Measurements from ENCODE around the gene WARS2. TPM values are rescaled to one million over a fixed set of nuclear protein-coding genes. Genes with fewer than 3 reads are reported as not detected.

WARS2 gene
- total and polyA plus RNA-seq, 2 of the 8 experiments (the other 6 are each of a cell fraction or from before 2014, with no cell fraction given), result 4.3 to 12.9 TPM

GRCh38 chr1:119163396-119163795, 22.9 kb upstream of the WARS2 start:
- Histone ChIP-seq H3K18ac (ENCODE audit: extremely low read depth, low read length) (no peak overlapping the region), H4K20me1 (replicated peaks in 1 of 2; ENCODE audit: control insufficient read depth in 1 of 2, insufficient read depth in 2 of 2, low read length in 2 of 2) (no peaks in the 10 kb centered on the region), H3K79me1 (ENCODE audit: low read depth, low read length) (no peaks in the 10 kb centered on the region), H3K4me1 (replicated peaks in 1 of 4; ENCODE audit: control insufficient read depth in 3 of 4, insufficient read depth in 4 of 4, low read length in 3 of 4) (no peaks in the 10 kb centered on the region), H4K5ac (ENCODE audit: insufficient read length, low read depth, low read length) (no peak overlapping the region), H3K27ac (ENCODE audit: low read depth, low read length) (no peak overlapping the region), H4K91ac (replicated peaks; ENCODE audit: insufficient read length, low read length) (no peak overlapping the region), H3K14ac (ENCODE audit: insufficient read length) (no peak overlapping the region), H2AK5ac (ENCODE audit: low read depth, low read length) (no peak overlapping the region), H3K4me2 (ENCODE audit: insufficient read depth in 1 of 2, low read depth in 2 of 2, low read length in 2 of 2) (no peak overlapping the region), H3K4ac (replicated peaks; ENCODE audit: insufficient read length, low read depth, low read length) (no peak overlapping the region), H2BK12ac (ENCODE audit: low read depth, low read length) (no peak overlapping the region), H3K9ac (replicated peaks in 1 of 4; ENCODE audit: extremely low read depth in 1 of 4, low read depth in 3 of 4, low read length in 3 of 4) (no peak overlapping the region), H3K79me2 (ENCODE audit: control insufficient read depth in 1 of 2, insufficient read depth in 2 of 2, low read length in 2 of 2) (no peaks in the 10 kb centered on the region), H3K4me3 (ENCODE audit: extremely low read depth in 1 of 4, insufficient read depth in 2 of 4, low read depth in 3 of 4, low read length in 4 of 4) (no peak overlapping the region), H2BK5ac (ENCODE audit: low read depth, low read length) (no peak overlapping the region), H3K9me3 (ENCODE audit: insufficient read depth in 2 of 2, low read depth in 1 of 2, low read length in 1 of 2) (no peaks in the 10 kb centered on the region), H3K27me3 (replicated peaks in 1 of 4; ENCODE audit: control insufficient read depth in 3 of 4, extremely low read depth in 1 of 4, insufficient read depth in 3 of 4, low read length in 3 of 4) (no peaks in the 10 kb centered on the region), H2BK20ac (ENCODE audit: low read length) (no peak overlapping the region), H3K36me3 (ENCODE audit: control insufficient read depth in 2 of 4, insufficient read depth in 4 of 4, low read length in 3 of 4) (peaks cover 0 to 4% (median 1%) of the 10 kb centered on the region in 4 experiments; a peak in 3 of 8 replicates), H3K56ac (replicated peaks; ENCODE audit: insufficient read length, low read depth, low read length) (no peak overlapping the region), H2BK15ac (ENCODE audit: low read length) (no peak overlapping the region), H3K23ac (ENCODE audit: insufficient read length) (no peak overlapping the region), H4K8ac (ENCODE audit: extremely low read depth, insufficient read depth, low read length) (no peak overlapping the region), H2BK120ac (replicated peaks; ENCODE audit: low read depth, low read length) (no peak overlapping the region), H2AFZ (ENCODE audit: low read length) (no peak overlapping the region), H3K23me2 (ENCODE audit: low read depth, low read length) (no peaks in the 10 kb centered on the region)
- 77% methylated on average over 2 of the region's 2 CpGs; no CpG with 5 or more reads in 1 of the 2 experiments for WGBS, 2 experiments (ENCODE audit: extremely low coverage in 1 of 2, insufficient coverage in 1 of 2, insufficient read length in 1 of 2, insufficient replicate concordance in 2 of 2, low coverage in 1 of 2, low lambda C conversion rate in 2 of 2, missing lambda C conversion rate in 1 of 2)
- FAIRE-seq (no peak), DNase-seq (ENCODE audit: low read depth in 1 of 2, low spot score in 2 of 2) (no peak)
- CTCF ChIA-PET (ENCODE audit: partially characterized antibody), result interaction anchor here (1.2 kb wide), 1 partner anchor 14 kb away, joined by 3 read pairs; no protein-coding TSS in a partner anchor
- POLR2A ChIA-PET (ENCODE audit: partially characterized antibody), result no interaction called here
- TF ChIP-seq KDM4A (IDR thresholded peaks at IDR 0.05; ENCODE audit: low read depth, low read length, severe bottlenecking) (no peak), SRF (IDR thresholded peaks at IDR 0.05; ENCODE audit: low read depth, low read length) (no peak), GABPA (IDR thresholded peaks at IDR 0.05; ENCODE audit: borderline replicate concordance, insufficient read depth, low read length) (no peak), CHD2 (IDR thresholded peaks at IDR 0.05; ENCODE audit: low read length) (no peak), RFX5 (IDR thresholded peaks at IDR 0.05; ENCODE audit: borderline replicate concordance, low read depth, low read length) (no peak)

All from H1 (cell line).